ENCODE data around the gene PCSK9.

- no peak for TF ChIP-seq POLR2A (IDR thresholded peaks at IDR 0.05)
- TF ChIP-seq, protein P1, sequence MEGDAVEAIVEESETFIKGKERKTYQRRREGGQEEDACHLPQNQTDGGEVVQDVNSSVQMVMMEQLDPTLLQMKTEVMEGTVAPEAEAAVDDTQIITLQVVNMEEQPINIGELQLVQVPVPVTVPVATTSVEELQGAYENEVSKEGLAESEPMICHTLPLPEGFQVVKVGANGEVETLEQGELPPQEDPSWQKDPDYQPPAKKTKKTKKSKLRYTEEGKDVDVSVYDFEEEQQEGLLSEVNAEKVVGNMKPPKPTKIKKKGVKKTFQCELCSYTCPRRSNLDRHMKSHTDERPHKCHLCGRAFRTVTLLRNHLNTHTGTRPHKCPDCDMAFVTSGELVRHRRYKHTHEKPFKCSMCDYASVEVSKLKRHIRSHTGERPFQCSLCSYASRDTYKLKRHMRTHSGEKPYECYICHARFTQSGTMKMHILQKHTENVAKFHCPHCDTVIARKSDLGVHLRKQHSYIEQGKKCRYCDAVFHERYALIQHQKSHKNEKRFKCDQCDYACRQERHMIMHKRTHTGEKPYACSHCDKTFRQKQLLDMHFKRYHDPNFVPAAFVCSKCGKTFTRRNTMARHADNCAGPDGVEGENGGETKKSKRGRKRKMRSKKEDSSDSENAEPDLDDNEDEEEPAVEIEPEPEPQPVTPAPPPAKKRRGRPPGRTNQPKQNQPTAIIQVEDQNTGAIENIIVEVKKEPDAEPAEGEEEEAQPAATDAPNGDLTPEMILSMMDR (IDR thresholded peaks at IDR 0.05) = no peak
Measured at GRCh38 chr1:55056632-55056992, 17.3 kb downstream of the PCSK9 start.

Data from heart left ventricle (tissue), 13 donors.